ENCODE data around the gene CD53.
"Not testable (repeated sequence)": the region's sequence is repeated elsewhere in the genome, so short reads cannot be mapped to it uniquely, and the experiment has no call there.

The CD53 gene

GRCh38 chr1:110872745-110873720, at the start of gene CD53:
Gene CD53, plus strand, starts transcription at chr1:110873148. Its CDS starts 18,261 bp downstream, at chr1:110891409.
- DNase-seq = peak; percentile 12 to 97

- no peak for DNase-seq
Measured at GRCh38 chr1:110824192-110824591, 48.8 kb upstream of the CD53 start.

GRCh38 chr1:110829955-110830553, 42.9 kb upstream of the CD53 start:
- peak in 1 of 2 donors; percentile 13 for DNase-seq

- not testable (repeated sequence) for DNase-seq
Measured at GRCh38 chr1:110833779-110834178, 39.2 kb upstream of the CD53 start.

GRCh38 chr1:110846861-110847260, 26.1 kb upstream of the CD53 start:
- DNase-seq = no peak

GRCh38 chr1:110850145-110850544, 22.8 kb upstream of the CD53 start:
- DNase-seq = no peak

- DNase-seq = no peak
Measured at GRCh38 chr1:110850627-110851026, 22.3 kb upstream of the CD53 start.

- no peak for DNase-seq
Measured at GRCh38 chr1:110853135-110853534, 19.8 kb upstream of the CD53 start.

- DNase-seq = no peak
Measured at GRCh38 chr1:110856410-110856809, 16.5 kb upstream of the CD53 start.

GRCh38 chr1:110857964-110858948, 14.7 kb upstream of the CD53 start:
- no peak for DNase-seq

- DNase-seq = no peak
Measured at GRCh38 chr1:110859062-110859461, 13.9 kb upstream of the CD53 start.

GRCh38 chr1:110860174-110860573, 12.8 kb upstream of the CD53 start:
- no peak for DNase-seq

GRCh38 chr1:110860620-110861019, 12.3 kb upstream of the CD53 start:
- DNase-seq = not testable (repeated sequence)

- not testable (repeated sequence) for DNase-seq
Measured at GRCh38 chr1:110861942-110862341, 11.0 kb upstream of the CD53 start.

GRCh38 chr1:110864287-110864686, 8.7 kb upstream of the CD53 start:
- DNase-seq = no peak

- no peak for DNase-seq
Measured at GRCh38 chr1:110870721-110871388, 2.1 kb upstream of the CD53 start.

- DNase-seq = no peak
Measured at GRCh38 chr1:110872366-110872744, 593 bp upstream of the CD53 start.

GRCh38 chr1:110873856-110874255, 908 bp downstream of the CD53 start:
- no peak for DNase-seq

- peak in 1 of 2 donors; percentile 46 for DNase-seq
Measured at GRCh38 chr1:110874324-110875215, 1.6 kb downstream of the CD53 start.

- peak; percentile 41 to 64 for DNase-seq
Measured at GRCh38 chr1:110875216-110875731, 2.3 kb downstream of the CD53 start.
